ENCODE results near the gene CSTPP1.
"Not testable (repeated sequence)": the region's sequence is repeated elsewhere in the genome, so short reads cannot be mapped to it uniquely, and the experiment has no call there.

Gene CSTPP1

GRCh38 chr11:46987183-46987582 lies 50.6 kb downstream of the CSTPP1 start:
- peaks cover 6% of the 10 kb centered on the region for H3K4me1 ChIP-seq (ENCODE audit: insufficient read depth, poor library complexity, severe bottlenecking)
- H3K27ac ChIP-seq (ENCODE audit: poor library complexity, severe bottlenecking), result no peak overlapping the region
- no peak for TF ChIP-seq CTCF (IDR thresholded peaks at IDR 0.05; ENCODE audit: poor library complexity, severe bottlenecking)
- H3K27me3 ChIP-seq (ENCODE audit: insufficient read depth, poor library complexity, severe bottlenecking), result no peaks in the 10 kb centered on the region
- H3K9me3 ChIP-seq (ENCODE audit: severe bottlenecking), result no peaks in the 10 kb centered on the region
- no peaks in the 10 kb centered on the region for H3K36me3 ChIP-seq (ENCODE audit: low read depth)
- ATAC-seq (ENCODE audit: low read depth) (no peak), DNase-seq (ENCODE audit: low spot score) (no peak)
- H3K4me3 ChIP-seq (ENCODE audit: severe bottlenecking), result no peak overlapping the region

GRCh38 chr11:46989810-46990487 lies 53.4 kb downstream of the CSTPP1 start:
- H3K27me3 ChIP-seq (ENCODE audit: insufficient read depth, poor library complexity, severe bottlenecking); H3K4me3 ChIP-seq (ENCODE audit: severe bottlenecking); H3K27ac ChIP-seq (ENCODE audit: poor library complexity, severe bottlenecking); ATAC-seq (ENCODE audit: low read depth); H3K36me3 ChIP-seq (ENCODE audit: low read depth); H3K9me3 ChIP-seq (ENCODE audit: severe bottlenecking); H3K4me1 ChIP-seq (ENCODE audit: insufficient read depth, poor library complexity, severe bottlenecking); DNase-seq (ENCODE audit: low spot score): not testable (repeated sequence)

GRCh38 chr11:46991391-46991790 lies 54.8 kb downstream of the CSTPP1 start:
- Histone ChIP-seq H3K4me1 (ENCODE audit: insufficient read depth, poor library complexity, severe bottlenecking) (no peaks in the 10 kb centered on the region), H3K36me3 (ENCODE audit: low read depth) (no peaks in the 10 kb centered on the region), H3K27ac (ENCODE audit: poor library complexity, severe bottlenecking) (no peak overlapping the region), H3K9me3 (ENCODE audit: severe bottlenecking) (no peaks in the 10 kb centered on the region), H3K27me3 (ENCODE audit: insufficient read depth, poor library complexity, severe bottlenecking) (no peaks in the 10 kb centered on the region), H3K4me3 (ENCODE audit: severe bottlenecking) (no peak overlapping the region)
- no peak for ATAC-seq (ENCODE audit: low read depth)
- no peak for DNase-seq (ENCODE audit: low spot score)
- TF ChIP-seq CTCF (IDR thresholded peaks at IDR 0.05; ENCODE audit: poor library complexity, severe bottlenecking), result no peak

- H3K4me3 ChIP-seq (ENCODE audit: severe bottlenecking); ATAC-seq (ENCODE audit: low read depth); H3K27ac ChIP-seq (ENCODE audit: poor library complexity, severe bottlenecking); DNase-seq (ENCODE audit: low spot score); H3K36me3 ChIP-seq (ENCODE audit: low read depth); H3K9me3 ChIP-seq (ENCODE audit: severe bottlenecking); H3K27me3 ChIP-seq (ENCODE audit: insufficient read depth, poor library complexity, severe bottlenecking); H3K4me1 ChIP-seq (ENCODE audit: insufficient read depth, poor library complexity, severe bottlenecking): not testable (repeated sequence)
Measured at GRCh38 chr11:46992386-46992785, 55.8 kb downstream of the CSTPP1 start.

GRCh38 chr11:46997796-46998195 lies 61.2 kb downstream of the CSTPP1 start:
- H3K9me3 ChIP-seq (ENCODE audit: severe bottlenecking); H3K27me3 ChIP-seq (ENCODE audit: insufficient read depth, poor library complexity, severe bottlenecking); H3K4me1 ChIP-seq (ENCODE audit: insufficient read depth, poor library complexity, severe bottlenecking); H3K27ac ChIP-seq (ENCODE audit: poor library complexity, severe bottlenecking); DNase-seq (ENCODE audit: low spot score); ATAC-seq (ENCODE audit: low read depth); H3K36me3 ChIP-seq (ENCODE audit: low read depth); H3K4me3 ChIP-seq (ENCODE audit: severe bottlenecking): not testable (repeated sequence)

GRCh38 chr11:46999217-46999616 lies 62.7 kb downstream of the CSTPP1 start:
- Histone ChIP-seq H3K36me3 (ENCODE audit: low read depth) (no peaks in the 10 kb centered on the region), H3K27ac (ENCODE audit: poor library complexity, severe bottlenecking) (no peak overlapping the region), H3K4me3 (ENCODE audit: severe bottlenecking) (no peak overlapping the region), H3K4me1 (ENCODE audit: insufficient read depth, poor library complexity, severe bottlenecking) (no peaks in the 10 kb centered on the region), H3K9me3 (ENCODE audit: severe bottlenecking) (no peaks in the 10 kb centered on the region), H3K27me3 (ENCODE audit: insufficient read depth, poor library complexity, severe bottlenecking) (no peaks in the 10 kb centered on the region)
- DNase-seq (ENCODE audit: low spot score) (no peak), ATAC-seq (ENCODE audit: low read depth) (no peak)
- no peak for TF ChIP-seq CTCF (IDR thresholded peaks at IDR 0.05; ENCODE audit: poor library complexity, severe bottlenecking)

Data from RWPE2 (cell line).